Lower lobe of right lung (tissue), 2 donors: ENCODE measurements around the gene KIAA1755. TPM values are rescaled to one million over a fixed set of nuclear protein-coding genes. Genes with fewer than 3 reads are reported as not detected.

Source experiments
- ATAC-seq, 2 donors: fragments of 200-7000 bp; cut with Tn5 transposase; one replicate each; pipeline ENCODE4 v1.9.1; 2020 to 2022; ENCODE audit warnings: mild to moderate bottlenecking in 2 of 2, moderate library complexity in 2 of 2
- DNase-seq: peaks from one replicate; pipeline ENCODE4 v3.0.0-alpha.2; 2020
- H3K27ac ChIP-seq: fragments of 200-600 bp; one replicate; pipeline ENCODE4 v1.8.0; 2022
- H3K27me3 ChIP-seq: fragments of 200-600 bp; one replicate; pipeline ENCODE4 v1.8.0; 2022; ENCODE audit warnings: low read depth
- H3K36me3 ChIP-seq: fragments of 200-600 bp; one replicate; pipeline ENCODE4 v1.8.0; 2022; ENCODE audit warnings: mild to moderate bottlenecking
- H3K4me1 ChIP-seq: fragments of 200-600 bp; one replicate; pipeline ENCODE4 v1.8.0; 2022
- H3K4me3 ChIP-seq: fragments of 200-600 bp; one replicate; pipeline ENCODE4 v1.8.0; 2022; ENCODE audit warnings: mild to moderate bottlenecking
- H3K9me3 ChIP-seq: fragments of 200-600 bp; one replicate; pipeline ENCODE4 v1.8.0; 2022
- CTCF ChIP-seq: fragments of 200-600 bp; IDR thresholded peaks from one replicate; pipeline ENCODE4 v1.8.0; 2022; ENCODE audit warnings: antibody characterized with exemption, mild to moderate bottlenecking
- intact Hi-C: fragments of 100-400 bp; cut with DNase I; formaldehyde crosslinking; loops from one replicate; pipeline ENCODE4 v1.11.0; 2022
- total RNA-seq: library from RNA; stranded (reverse); fragmentation: NEBNext Ultra II Directional; extraction: Animal tissue kit (Norgen Biotek cat#: 25700); gene quantifications from one replicate; pipeline ENCODE4 v1.2.1, GENCODE V29; 2021
- donor health status: DM: no; HTN: yes; CAD: no; lungs with severe emphysema.

Gene KIAA1755
- total RNA-seq, 1 donor from 2014 or later, result 1.3 TPM

GRCh38 chr20:38203337-38203980, 57.1 kb downstream of the KIAA1755 start:
- no peak for ATAC-seq
- H3K9me3 ChIP-seq, result no peaks in the 10 kb centered on the region

GRCh38 chr20:38202982-38203293, 57.6 kb downstream of the KIAA1755 start:
- intact Hi-C loops, result no loop called here
- H3K4me3 ChIP-seq, result no peak overlapping the region
- H3K4me1 ChIP-seq, result no peaks in the 10 kb centered on the region
- H3K9me3 ChIP-seq, result no peaks in the 10 kb centered on the region
- H3K27ac ChIP-seq, result no peak overlapping the region
- no peaks in the 10 kb centered on the region for H3K27me3 ChIP-seq
- no peak for ATAC-seq
- DNase-seq, result no peak
- H3K36me3 ChIP-seq, result no peaks in the 10 kb centered on the region
- TF ChIP-seq CTCF, result no peak

More at GRCh38 chr20:38203337-38203980, 57.1 kb downstream of the KIAA1755 start:
- Histone ChIP-seq H3K36me3 (no peaks in the 10 kb centered on the region), H3K27ac (no peak overlapping the region), H3K27me3 (no peaks in the 10 kb centered on the region), H3K4me3 (no peak overlapping the region), H3K4me1 (no peaks in the 10 kb centered on the region)
- intact Hi-C loops, result no loop called here
- TF ChIP-seq CTCF, result no peak
- DNase-seq, result no peak

GRCh38 chr20:38202153-38202981, 58.2 kb downstream of the KIAA1755 start:
- DNase-seq, result no peak
- intact Hi-C loops, result no loop called here

GRCh38 chr20:38201356-38201755, 59.2 kb downstream of the KIAA1755 start:
- peak; percentile 25 to 44 for ATAC-seq
- H3K4me3 ChIP-seq, result no peak overlapping the region
- H3K27ac ChIP-seq, result no peak overlapping the region

More at GRCh38 chr20:38202153-38202981, 58.2 kb downstream of the KIAA1755 start:
- Histone ChIP-seq H3K36me3 (no peaks in the 10 kb centered on the region), H3K4me3 (no peak overlapping the region), H3K27ac (no peak overlapping the region), H3K9me3 (no peaks in the 10 kb centered on the region), H3K4me1 (peaks cover 4% of the 10 kb centered on the region), H3K27me3 (no peaks in the 10 kb centered on the region)
- no peak for TF ChIP-seq CTCF
- ATAC-seq, result no peak

GRCh38 chr20:38200646-38201045, 59.9 kb downstream of the KIAA1755 start:
- DNase-seq (no peak), ATAC-seq (no peak)
- Histone ChIP-seq H3K36me3 (no peaks in the 10 kb centered on the region), H3K27ac (no peak overlapping the region), H3K27me3 (no peaks in the 10 kb centered on the region), H3K4me1 (peaks cover 19% of the 10 kb centered on the region), H3K4me3 (no peak overlapping the region), H3K9me3 (no peaks in the 10 kb centered on the region)
- intact Hi-C loops, result no loop called here
- TF ChIP-seq CTCF, result no peak

More at GRCh38 chr20:38201356-38201755, 59.2 kb downstream of the KIAA1755 start:
- no peak for TF ChIP-seq CTCF
- Histone ChIP-seq H3K36me3 (no peaks in the 10 kb centered on the region), H3K27me3 (no peaks in the 10 kb centered on the region), H3K9me3 (no peaks in the 10 kb centered on the region), H3K4me1 (peaks cover 14% of the 10 kb centered on the region)
- DNase-seq, result peak; percentile 62
- intact Hi-C loops, result no loop called here
